ENCODE data around the gene MYO6. TPM values are rescaled to one million over a fixed set of nuclear protein-coding genes. Genes with fewer than 3 reads are reported as not detected.
A peak's percentile ranks its signal among the peaks of the same experiment; 100 is the strongest.
"Not testable (repeated sequence)": the region's sequence is repeated elsewhere in the genome, so short reads cannot be mapped to it uniquely, and the experiment has no call there.

MYO6 gene
- total RNA-seq = 68.4 and 71.1 TPM in 2 replicates
- polyA plus RNA-seq = 39.8 and 56.3 TPM in 2 replicates

- under 1% methylated on average over 79 of the region's 97 CpGs for WGBS (ENCODE audit: low lambda C conversion rate, missing lambda C conversion rate)
- Histone ChIP-seq H3K4me2 (peak within 1 kb of the TSS; percentile 88), H3K9me2 (replicated peaks; ENCODE audit: insufficient read depth) (no peaks in the 10 kb centered on the region), H3K36me3 (replicated peaks; ENCODE audit: insufficient read depth, low read depth) (no peaks in the 10 kb centered on the region), H3K79me2 (peaks cover 36% of the 10 kb centered on the region), H3K4me1 (ENCODE audit: insufficient read depth) (peaks cover 18% of the 10 kb centered on the region), H3K27me3 (no peaks in the 10 kb centered on the region), H4K20me1 (ENCODE audit: insufficient read depth, poor library complexity, severe bottlenecking) (no peaks in the 10 kb centered on the region), H3K4me3 (peak within 1 kb of the TSS; percentile 95), H2AFZ (peak within 1 kb of the TSS; percentile 94), H3K27ac (peak within 1 kb of the TSS; percentile 100), H3K9me3 (ENCODE audit: low read depth) (no peaks in the 10 kb centered on the region)
- peak; percentile 91 for DNase-seq (ENCODE audit: low spot score)
- TF ChIP-seq EZH2 (IDR thresholded peaks at IDR 0.05; ENCODE audit: borderline replicate concordance) (no peak), EZH2phosphoT487 (IDR thresholded peaks at IDR 0.05; ENCODE audit: low read depth, severe bottlenecking, unreplicated experiment) (no peak)
- TF ChIP-seq, protein P1, sequence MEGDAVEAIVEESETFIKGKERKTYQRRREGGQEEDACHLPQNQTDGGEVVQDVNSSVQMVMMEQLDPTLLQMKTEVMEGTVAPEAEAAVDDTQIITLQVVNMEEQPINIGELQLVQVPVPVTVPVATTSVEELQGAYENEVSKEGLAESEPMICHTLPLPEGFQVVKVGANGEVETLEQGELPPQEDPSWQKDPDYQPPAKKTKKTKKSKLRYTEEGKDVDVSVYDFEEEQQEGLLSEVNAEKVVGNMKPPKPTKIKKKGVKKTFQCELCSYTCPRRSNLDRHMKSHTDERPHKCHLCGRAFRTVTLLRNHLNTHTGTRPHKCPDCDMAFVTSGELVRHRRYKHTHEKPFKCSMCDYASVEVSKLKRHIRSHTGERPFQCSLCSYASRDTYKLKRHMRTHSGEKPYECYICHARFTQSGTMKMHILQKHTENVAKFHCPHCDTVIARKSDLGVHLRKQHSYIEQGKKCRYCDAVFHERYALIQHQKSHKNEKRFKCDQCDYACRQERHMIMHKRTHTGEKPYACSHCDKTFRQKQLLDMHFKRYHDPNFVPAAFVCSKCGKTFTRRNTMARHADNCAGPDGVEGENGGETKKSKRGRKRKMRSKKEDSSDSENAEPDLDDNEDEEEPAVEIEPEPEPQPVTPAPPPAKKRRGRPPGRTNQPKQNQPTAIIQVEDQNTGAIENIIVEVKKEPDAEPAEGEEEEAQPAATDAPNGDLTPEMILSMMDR (IDR thresholded peaks at IDR 0.05; ENCODE audit: poor library complexity) = no peak
Observed at GRCh38 chr6:75748743-75749538, at the start of gene MYO6. Gene MYO6 (plus strand): TSS chr6:75749239. CDS start chr6:75817548, 68,309 bp downstream.

DNA sequence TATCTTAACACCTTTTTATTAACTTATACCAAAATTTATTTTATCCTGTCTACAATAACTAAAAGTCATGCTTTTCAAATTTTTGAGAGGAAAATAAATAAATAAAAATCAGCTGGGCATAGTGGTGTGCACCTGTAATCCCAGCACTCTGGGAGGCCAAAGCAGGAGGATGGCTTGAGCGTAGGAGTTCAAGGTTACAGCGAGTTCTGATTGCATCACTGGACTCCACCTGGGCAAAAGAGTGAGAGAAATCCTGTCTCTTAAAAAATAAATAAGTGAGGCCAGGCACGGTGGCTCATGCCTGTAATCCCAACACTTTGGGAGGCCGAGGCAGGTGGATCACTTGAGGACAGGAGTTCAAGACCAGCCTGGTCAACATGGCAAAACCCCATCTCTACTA, 40.7 kb upstream of the MYO6 start:
- not testable (repeated sequence) for H3K4me2 ChIP-seq; H3K4me1 ChIP-seq (ENCODE audit: insufficient read depth); H3K4me3 ChIP-seq; H3K27ac ChIP-seq; H3K79me2 ChIP-seq; H3K9me3 ChIP-seq (ENCODE audit: low read depth); H3K36me3 ChIP-seq (replicated peaks; ENCODE audit: insufficient read depth, low read depth); DNase-seq (ENCODE audit: low spot score); H3K27me3 ChIP-seq; H4K20me1 ChIP-seq (ENCODE audit: insufficient read depth, poor library complexity, severe bottlenecking); H3K9me2 ChIP-seq (replicated peaks; ENCODE audit: insufficient read depth); H2AFZ ChIP-seq
- 100% methylated on average over 4 of the region's 4 CpGs for WGBS (ENCODE audit: low lambda C conversion rate, missing lambda C conversion rate)

- TF ChIP-seq, protein P1 (IDR thresholded peaks at IDR 0.05; ENCODE audit: poor library complexity) = no peak
- TF ChIP-seq EZH2phosphoT487 (IDR thresholded peaks at IDR 0.05; ENCODE audit: low read depth, severe bottlenecking, unreplicated experiment) = no peak
- TF ChIP-seq EZH2 (IDR thresholded peaks at IDR 0.05; ENCODE audit: borderline replicate concordance) = no peak
- Histone ChIP-seq H3K27ac (no peak overlapping the region), H3K36me3 (replicated peaks; ENCODE audit: insufficient read depth, low read depth) (no peaks in the 10 kb centered on the region), H3K4me1 (ENCODE audit: insufficient read depth) (no peaks in the 10 kb centered on the region), H4K20me1 (ENCODE audit: insufficient read depth, poor library complexity, severe bottlenecking) (no peaks in the 10 kb centered on the region), H3K4me3 (no peak overlapping the region), H3K9me2 (replicated peaks; ENCODE audit: insufficient read depth) (no peaks in the 10 kb centered on the region), H3K9me3 (ENCODE audit: low read depth) (no peaks in the 10 kb centered on the region), H3K4me2 (no peak overlapping the region), H3K79me2 (no peaks in the 10 kb centered on the region), H3K27me3 (no peaks in the 10 kb centered on the region), H2AFZ (no peak overlapping the region)
- WGBS (ENCODE audit: low lambda C conversion rate, missing lambda C conversion rate) = 73% methylated on average over 2 of the region's 2 CpGs
- DNase-seq (ENCODE audit: low spot score) = no peak
Observed at GRCh38 chr6:75711173-75711572, 37.9 kb upstream of the MYO6 start.

GRCh38 chr6:75719133-75719532, 29.9 kb upstream of the MYO6 start:
- DNase-seq (ENCODE audit: low spot score) = no peak
- 90% methylated on average over 3 of the region's 3 CpGs for WGBS (ENCODE audit: low lambda C conversion rate, missing lambda C conversion rate)
- TF ChIP-seq EZH2 (IDR thresholded peaks at IDR 0.05; ENCODE audit: borderline replicate concordance) = no peak
- TF ChIP-seq, protein P1 (IDR thresholded peaks at IDR 0.05; ENCODE audit: poor library complexity) = no peak
- no peak for TF ChIP-seq EZH2phosphoT487 (IDR thresholded peaks at IDR 0.05; ENCODE audit: low read depth, severe bottlenecking, unreplicated experiment)
- Histone ChIP-seq H3K4me1 (ENCODE audit: insufficient read depth) (no peaks in the 10 kb centered on the region), H4K20me1 (ENCODE audit: insufficient read depth, poor library complexity, severe bottlenecking) (no peaks in the 10 kb centered on the region), H3K36me3 (replicated peaks; ENCODE audit: insufficient read depth, low read depth) (no peaks in the 10 kb centered on the region), H3K4me3 (no peak overlapping the region), H2AFZ (no peak overlapping the region), H3K27ac (no peak overlapping the region), H3K79me2 (no peaks in the 10 kb centered on the region), H3K9me2 (replicated peaks; ENCODE audit: insufficient read depth) (no peaks in the 10 kb centered on the region), H3K9me3 (ENCODE audit: low read depth) (no peaks in the 10 kb centered on the region), H3K27me3 (no peaks in the 10 kb centered on the region), H3K4me2 (no peak overlapping the region)
